ENCODE results near the gene CUBN. TPM values are rescaled to one million over a fixed set of nuclear protein-coding genes. Genes with fewer than 3 reads are reported as not detected.
A peak's percentile ranks its signal among the peaks of the same experiment; 100 is the strongest.

CUBN gene
- total RNA-seq, 1 experiment from 2014 or later, result 1.3 TPM

- DNase-seq (ENCODE audit: low read depth), result no peak
Observed at GRCh38 chr10:17043586-17043985, 86.0 kb downstream of the CUBN start.

DNA sequence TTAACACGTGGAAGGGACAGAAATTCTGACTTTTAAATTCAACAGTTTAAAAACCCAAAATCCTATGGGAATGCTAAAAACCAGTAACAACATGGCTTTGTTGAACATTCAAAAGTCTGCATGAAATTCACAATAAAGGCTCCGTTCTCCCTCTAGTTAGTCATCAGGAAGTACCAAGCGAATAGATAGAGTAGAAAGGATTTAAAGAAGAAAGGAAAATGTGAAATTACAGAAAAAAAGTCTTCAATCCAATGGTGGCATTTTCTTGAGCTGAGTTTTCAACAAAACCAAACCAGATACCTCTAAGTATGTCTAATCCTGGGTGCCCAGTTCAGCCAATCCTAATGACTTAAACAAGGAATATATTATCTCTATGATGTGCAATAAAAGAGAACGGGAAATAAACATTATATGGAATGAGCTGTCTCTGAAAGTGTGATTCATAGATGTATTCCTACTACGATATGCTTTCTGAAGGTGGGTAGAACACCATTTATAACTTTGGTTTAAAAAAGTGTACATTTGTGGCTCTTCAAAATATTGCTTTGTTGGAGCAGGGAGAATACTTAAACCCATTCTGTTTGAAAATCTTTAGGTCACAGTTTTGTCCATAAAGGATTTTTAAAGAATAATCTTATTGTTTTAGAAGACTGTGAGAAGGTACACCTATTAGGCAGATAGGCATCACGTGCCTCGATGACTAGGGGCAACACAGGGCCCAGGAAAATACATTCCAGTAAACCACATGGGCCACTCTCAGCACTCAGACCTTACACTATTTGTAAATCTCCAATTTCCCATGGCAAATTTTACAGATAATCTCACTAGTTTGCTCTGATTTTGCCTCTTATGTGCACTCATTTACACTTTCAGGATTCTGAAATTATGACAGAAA lies 87.7 kb downstream of the CUBN start:
- DNase-seq (ENCODE audit: low read depth), result peak; percentile 53

DNA sequence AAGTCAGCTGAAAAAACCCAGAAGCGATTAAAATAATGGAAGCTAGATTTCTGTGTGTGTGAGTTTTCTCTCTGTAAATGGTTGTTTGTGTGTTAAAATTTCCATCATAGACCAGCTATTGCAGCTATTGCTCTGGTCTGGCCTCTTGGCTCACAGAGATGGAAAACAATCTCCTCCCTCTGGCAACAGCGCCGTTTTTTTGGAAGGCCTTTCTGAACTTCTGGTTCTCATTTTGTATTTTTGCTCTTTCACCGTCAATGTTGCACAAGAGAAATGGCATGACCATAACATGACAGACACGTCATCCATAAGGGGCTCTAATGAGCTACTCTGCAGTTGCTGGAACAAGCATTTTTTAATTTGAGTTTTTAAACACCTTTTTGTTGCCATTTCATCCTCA lies 91.0 kb downstream of the CUBN start:
- no peak for DNase-seq (ENCODE audit: low read depth)

GRCh38 chr10:17037910-17038309 lies 91.7 kb downstream of the CUBN start:
- DNase-seq (ENCODE audit: low read depth), result no peak

DNA sequence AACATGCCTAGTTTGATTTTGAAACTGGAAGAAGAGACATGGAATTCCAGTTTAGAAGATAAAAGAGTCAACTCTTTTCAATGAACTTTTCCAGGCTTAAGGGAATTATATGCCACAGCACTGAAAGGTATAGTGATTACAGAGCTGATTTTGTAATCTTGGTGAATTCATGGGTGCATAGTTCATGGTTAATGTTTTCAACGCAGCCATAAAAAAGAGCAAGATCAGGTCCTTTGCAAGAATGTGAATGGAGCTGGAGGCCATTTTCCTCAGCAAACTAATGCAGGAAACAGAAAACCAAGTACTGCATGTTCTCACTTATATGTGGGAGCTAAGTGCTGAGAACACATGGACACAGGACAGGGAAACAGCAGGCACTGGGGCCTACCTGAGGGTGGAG lies 94.2 kb downstream of the CUBN start:
- DNase-seq (ENCODE audit: low read depth), result no peak

DNA sequence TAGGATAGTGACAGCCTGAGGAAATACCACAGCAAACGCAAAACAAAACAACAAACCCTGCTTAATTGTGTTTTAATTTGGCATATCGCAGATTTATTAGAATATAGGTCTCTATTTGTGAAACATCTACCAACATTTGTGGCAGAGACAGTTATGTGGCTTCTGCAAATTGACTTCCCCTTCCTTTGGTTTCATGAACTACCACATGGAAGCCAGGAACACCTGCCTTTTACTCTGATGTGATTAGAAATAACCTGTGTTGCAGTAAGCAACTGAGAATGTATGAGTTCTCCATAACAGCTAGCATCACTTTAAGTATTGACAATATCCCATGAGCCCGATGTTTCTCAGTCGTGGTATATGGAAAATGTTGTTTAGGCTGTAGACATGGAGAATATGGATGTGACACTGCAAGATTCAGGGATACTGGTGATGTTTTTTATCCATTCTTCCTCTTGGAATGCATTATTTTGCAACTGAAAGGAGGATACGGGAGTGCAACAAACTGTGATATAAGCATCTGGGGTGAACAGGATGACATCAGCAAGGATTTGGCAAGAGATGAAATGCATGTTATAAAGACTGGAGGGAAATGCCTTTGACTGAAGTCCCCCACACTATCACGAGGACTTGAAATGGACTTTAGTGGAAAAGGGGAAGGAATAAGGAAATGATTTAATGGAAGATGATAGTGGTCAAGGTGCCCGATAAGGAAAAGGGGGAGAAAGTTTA lies 95.9 kb downstream of the CUBN start:
- DNase-seq (ENCODE audit: low read depth), result no peak

DNA sequence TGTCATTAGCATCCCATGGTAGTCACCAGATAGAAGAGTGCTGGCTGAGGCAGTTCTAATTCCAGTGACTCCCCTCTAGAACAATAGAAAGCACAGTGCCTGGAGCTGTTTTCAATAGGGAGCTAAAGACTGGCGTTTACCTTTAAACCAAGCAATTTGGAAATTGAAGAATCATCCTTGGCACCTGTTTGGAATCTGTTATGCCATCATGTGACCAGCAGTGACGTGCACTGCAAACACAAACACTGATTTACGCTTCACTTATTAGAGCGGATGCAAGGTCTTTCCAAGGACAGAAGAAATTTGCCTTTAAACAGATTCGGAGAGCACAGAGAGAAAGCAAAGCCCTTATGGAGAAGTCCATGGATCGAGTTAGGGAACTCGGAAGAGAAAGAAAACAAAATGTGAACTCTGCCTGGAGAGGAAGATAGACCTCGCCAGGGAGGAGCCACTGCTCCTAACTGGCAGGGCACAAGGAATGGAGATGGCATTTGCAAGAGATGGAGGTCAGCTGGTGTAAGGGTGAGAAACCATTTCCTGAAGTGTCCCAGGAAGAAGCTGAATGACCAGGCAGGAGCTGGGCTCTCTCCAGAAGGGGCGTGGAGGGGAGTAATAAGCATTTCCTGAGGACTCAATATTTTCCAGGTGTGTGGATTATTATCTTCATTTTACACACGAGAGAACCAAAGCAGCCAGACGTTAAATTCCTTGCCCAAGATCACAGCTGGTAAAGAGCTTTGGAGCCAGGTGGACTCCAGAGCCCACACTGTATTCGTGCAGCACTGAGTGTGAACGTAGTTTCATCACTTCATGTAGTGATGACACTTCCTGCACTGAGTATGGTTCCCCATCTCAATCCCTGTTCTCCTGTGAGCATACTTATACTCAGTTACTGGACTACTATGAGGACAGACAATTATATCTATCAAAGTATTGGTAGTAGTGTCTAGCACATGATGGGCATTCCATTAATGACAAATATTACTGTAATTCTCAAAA lies 97.7 kb downstream of the CUBN start:
- no peak for DNase-seq (ENCODE audit: low read depth)

- peak; percentile 89 for DNase-seq (ENCODE audit: low read depth)
Observed at GRCh38 chr10:17029581-17030271, 99.9 kb downstream of the CUBN start.

GRCh38 chr10:17029239-17029580 lies 100.4 kb downstream of the CUBN start:
- no peak for DNase-seq (ENCODE audit: low read depth)

DNA sequence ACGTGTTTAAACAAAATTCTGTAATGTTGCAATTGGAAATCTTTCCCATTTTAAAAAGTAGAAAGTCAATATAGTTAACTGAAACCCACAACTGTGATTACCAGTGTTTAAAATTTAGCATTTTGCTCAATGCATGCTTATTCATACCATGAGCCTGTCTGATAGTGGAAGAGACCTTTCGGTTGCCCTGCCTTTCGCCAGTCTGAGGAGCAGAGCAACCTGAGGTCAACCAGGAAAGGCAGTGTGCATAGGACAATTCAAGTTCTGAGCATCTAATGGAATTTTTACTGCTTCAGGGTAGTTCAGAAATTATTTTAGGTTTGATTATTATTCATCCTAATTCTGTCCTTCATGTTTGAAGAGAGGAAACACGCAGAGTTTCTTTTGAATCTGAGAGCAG lies 100.8 kb downstream of the CUBN start:
- DNase-seq (ENCODE audit: low read depth), result no peak

- peak; percentile 66 for DNase-seq (ENCODE audit: low read depth)
Observed at GRCh38 chr10:17026686-17027485, 102.7 kb downstream of the CUBN start.

GRCh38 chr10:17025444-17026295 lies 103.9 kb downstream of the CUBN start:
- DNase-seq (ENCODE audit: low read depth), result peak; percentile 98

DNA sequence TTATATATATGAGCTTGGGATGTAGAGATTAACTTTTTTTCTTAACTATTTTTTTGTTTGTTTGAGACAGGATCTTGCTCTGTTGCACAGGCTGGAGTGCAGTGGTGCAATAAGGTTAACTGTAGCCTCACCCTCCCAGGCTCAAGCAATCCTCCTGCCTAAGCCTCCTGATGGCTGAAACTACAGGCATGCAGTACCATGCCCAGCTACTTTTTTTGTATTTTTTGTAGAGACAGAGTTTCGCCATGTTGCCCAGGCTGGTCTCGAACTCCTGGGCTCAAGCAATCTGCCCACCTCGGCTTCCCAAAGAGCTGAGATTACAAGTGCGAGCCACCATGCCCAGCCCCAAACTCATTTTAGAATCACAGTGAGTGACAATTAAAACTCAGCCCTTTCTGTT lies 105.2 kb downstream of the CUBN start:
- no peak for DNase-seq (ENCODE audit: low read depth)

- DNase-seq (ENCODE audit: low read depth), result peak; percentile 98
Observed at GRCh38 chr10:17023386-17024298, 106.0 kb downstream of the CUBN start.

GRCh38 chr10:17022896-17023295 lies 106.7 kb downstream of the CUBN start:
- DNase-seq (ENCODE audit: low read depth), result no peak

DNA sequence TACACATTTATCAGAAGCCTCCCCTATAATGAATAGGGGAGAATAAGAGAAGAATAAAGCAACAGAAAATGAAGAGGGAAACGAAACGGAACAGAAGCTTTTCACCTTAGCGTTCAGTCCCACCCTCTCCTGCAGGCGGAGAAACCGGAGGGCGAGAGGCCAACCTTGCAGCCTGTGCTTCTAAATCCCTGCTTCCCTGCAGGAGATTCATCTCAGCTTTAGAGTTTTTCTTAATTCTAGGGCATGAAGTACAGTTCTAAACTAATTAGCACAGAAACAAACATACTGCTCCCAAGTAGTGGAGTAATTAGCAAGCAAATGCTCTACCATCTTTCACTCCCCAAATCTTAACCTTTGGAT lies 107.2 kb downstream of the CUBN start:
- no peak for DNase-seq (ENCODE audit: low read depth)

DNA sequence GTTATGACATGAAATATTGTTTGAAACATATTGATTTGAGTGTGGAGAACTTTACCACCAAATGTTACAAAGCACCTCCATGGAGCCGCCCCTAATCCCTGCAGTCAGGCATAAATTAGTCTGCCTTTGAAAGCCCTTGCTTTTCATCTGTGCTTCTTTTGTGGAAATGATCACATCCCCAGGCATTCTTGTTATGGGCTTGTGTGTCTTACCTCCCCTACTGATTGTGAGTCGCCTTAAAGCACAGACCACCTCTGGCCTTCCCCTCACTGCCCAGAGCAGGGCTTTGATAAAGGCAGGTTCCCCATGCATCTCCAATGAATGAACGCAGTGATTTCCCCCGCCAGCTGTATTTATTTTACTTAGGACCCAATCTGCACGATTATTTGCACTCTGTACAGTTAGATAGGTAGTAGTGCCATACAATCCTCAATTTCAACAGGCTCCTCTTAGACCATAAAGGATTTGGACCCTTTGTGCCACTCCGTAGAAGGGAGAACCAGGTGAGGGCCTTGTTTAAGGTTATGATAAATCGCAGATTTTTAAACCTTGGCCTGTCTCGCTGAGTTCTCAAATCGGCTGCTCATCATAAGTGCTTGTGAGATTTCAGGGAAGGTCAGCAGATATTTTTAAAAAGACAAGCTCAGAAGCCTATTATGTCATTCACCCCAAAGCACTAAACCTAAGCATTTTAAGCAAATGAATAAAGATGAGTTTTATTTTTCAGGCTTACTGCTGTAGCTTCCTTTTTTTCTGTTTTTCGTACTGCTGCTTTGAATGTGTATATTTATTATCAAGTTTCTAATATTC lies 107.8 kb downstream of the CUBN start:
- no peak for DNase-seq (ENCODE audit: low read depth)

All from HT1080 (cell line).